ENCODE results near the gene FLNB.
A peak's percentile ranks its signal among the peaks of the same experiment; 100 is the strongest.

FLNB gene

GRCh38 chr3:57992452-57993213, 15.6 kb upstream of the FLNB start:
- H3K9me3 Mint-ChIP-seq (ENCODE audit: low read depth) = no peaks in the 10 kb centered on the region
- H3K27me3 Mint-ChIP-seq = no peaks in the 10 kb centered on the region
- no peaks in the 10 kb centered on the region for H3K36me3 Mint-ChIP-seq
- no peak overlapping the region for H3K4me3 Mint-ChIP-seq
- no peaks in the 10 kb centered on the region for H3K4me1 Mint-ChIP-seq (ENCODE audit: low read depth)
- no peak overlapping the region for H3K27ac Mint-ChIP-seq

DNA sequence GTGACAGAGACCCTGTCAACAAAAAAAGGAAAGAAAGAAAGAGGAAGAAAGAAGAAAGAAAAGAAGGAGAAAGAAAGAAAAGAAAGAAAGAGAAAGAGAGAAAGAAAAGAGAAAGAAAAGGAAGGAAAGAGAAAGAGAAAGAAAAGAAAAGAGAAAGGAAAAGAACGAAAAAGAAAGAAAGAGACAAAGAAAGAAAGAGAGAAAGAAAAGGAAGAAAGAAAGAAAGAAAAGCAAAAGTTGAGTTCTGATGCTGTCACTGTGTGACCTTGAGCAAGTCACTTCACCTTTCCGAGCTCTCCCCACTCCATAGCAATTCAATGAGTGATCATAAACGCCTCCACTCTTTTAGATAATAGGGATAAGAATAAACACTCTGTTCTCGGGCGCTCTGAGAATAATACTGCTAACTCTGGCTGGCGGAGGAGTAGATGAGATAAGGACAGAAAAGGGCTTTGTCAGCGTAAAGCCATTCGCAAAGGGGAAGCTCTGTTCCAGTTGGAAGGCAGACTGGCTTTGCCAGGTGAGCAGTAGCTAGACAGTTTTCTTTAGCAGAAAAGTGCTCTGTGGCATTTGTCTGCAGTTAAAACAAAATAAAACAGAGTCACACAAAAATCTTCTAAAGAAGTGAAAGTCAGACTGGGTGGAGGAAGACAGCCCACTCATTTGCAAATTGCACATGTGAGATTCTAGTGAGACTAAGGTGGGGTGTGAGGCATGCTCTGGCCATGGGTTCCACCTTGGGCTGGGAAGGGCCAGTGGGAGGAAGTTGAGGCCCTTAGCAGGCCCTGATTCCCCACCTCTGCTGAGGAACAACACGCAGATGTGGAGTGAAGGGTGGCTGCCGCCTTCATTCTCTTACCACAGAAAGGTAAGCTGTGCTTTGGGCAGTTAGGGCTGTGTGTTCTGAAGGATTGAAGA, 9.6 kb upstream of the FLNB start:
- Mint-ChIP-seq H3K27ac (peak overlapping the region; percentile 85), H3K36me3 (no peaks in the 10 kb centered on the region), H3K4me3 (peak overlapping the region; percentile 87), H3K9me3 (ENCODE audit: low read depth) (no peaks in the 10 kb centered on the region), H3K27me3 (no peaks in the 10 kb centered on the region), H3K4me1 (ENCODE audit: low read depth) (peaks cover 16% of the 10 kb centered on the region)

GRCh38 chr3:57999417-58000115, 8.7 kb upstream of the FLNB start:
- Mint-ChIP-seq H3K27me3 (no peaks in the 10 kb centered on the region), H3K4me3 (no peak overlapping the region), H3K36me3 (no peaks in the 10 kb centered on the region), H3K4me1 (ENCODE audit: low read depth) (peaks cover 16% of the 10 kb centered on the region), H3K9me3 (ENCODE audit: low read depth) (no peaks in the 10 kb centered on the region), H3K27ac (no peak overlapping the region)

DNA sequence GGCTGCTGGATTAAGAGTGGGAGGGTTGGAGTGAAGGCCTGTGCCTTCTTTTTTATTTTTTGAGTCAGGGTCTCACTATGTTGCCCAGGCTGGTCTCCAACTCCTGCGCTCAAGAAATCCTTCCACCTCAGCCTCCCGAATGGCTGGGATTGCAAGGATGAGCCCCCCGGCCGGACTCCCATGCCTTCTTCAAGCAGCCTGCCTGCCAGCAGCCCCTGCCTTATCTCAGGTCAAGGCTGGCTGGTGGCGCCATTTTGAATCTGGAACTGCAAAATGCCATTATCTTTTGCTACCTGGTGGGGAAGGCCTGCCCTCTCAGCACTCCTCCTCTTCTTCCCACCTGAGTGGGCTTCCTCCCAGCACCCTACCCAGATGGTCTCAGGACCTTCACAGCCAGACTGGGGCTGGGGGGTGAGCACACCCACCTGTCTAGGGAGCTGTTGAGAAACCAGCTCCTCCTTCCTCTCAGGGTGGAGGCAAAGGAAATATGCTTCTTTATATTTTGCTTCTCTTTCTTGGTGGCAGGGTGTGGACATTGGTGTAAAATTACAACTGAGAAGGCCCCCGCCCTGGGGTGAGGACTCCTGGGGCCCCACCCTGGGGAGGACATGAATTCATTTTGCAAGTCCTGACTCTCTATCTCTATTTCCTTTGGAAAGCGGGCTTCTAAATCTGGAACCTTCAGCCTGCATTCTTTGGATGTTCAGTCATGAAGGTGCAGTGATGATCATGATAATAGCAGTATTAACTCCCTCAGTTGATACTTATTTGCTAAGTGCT, 7.7 kb upstream of the FLNB start:
- H3K36me3 Mint-ChIP-seq = no peaks in the 10 kb centered on the region
- H3K4me1 Mint-ChIP-seq (ENCODE audit: low read depth) = peaks cover 16% of the 10 kb centered on the region
- no peaks in the 10 kb centered on the region for H3K9me3 Mint-ChIP-seq (ENCODE audit: low read depth)
- no peak overlapping the region for H3K4me3 Mint-ChIP-seq
- no peaks in the 10 kb centered on the region for H3K27me3 Mint-ChIP-seq
- no peak overlapping the region for H3K27ac Mint-ChIP-seq

DNA sequence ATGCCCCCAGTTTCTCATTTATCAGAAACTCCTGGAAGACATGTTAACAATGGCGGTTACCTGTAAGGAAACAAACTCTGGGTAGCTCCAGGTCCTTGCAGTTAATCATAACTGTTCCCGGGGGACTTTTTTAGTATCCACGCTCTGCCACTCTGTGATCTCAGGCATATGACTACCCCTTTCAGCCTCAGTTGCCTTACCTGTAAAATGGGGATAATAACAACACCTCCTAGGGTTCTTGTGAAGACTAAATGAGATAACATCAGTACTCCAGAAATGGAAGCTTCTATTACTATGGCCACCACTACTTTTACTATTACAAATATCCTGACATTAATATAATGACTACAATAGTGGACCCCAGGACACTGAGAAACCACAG, 7.1 kb upstream of the FLNB start:
- Mint-ChIP-seq H3K36me3 (no peaks in the 10 kb centered on the region), H3K4me3 (no peak overlapping the region), H3K27me3 (no peaks in the 10 kb centered on the region), H3K4me1 (ENCODE audit: low read depth) (peaks cover 16% of the 10 kb centered on the region), H3K27ac (no peak overlapping the region), H3K9me3 (ENCODE audit: low read depth) (no peaks in the 10 kb centered on the region)

DNA sequence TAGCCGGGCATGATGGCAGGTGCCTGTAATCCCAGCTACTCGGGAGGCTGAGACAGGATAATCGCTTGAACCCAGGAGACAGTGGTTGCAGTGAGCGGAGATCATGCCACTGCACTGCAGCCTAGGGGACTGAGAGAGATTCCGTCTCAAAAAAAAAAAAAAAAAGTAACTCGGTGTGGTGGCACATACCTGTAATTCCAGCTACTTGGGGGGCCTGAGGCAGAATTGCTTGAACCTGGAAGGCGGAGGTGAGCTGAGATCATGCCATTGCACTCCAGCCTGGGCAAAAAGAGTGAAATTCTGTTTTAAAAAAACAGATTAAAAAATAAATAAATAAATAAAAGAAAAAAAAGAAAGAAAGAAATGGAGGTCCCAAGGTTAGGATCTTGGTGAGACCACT, 6.2 kb upstream of the FLNB start:
- no peak overlapping the region for H3K27ac Mint-ChIP-seq

GRCh38 chr3:58003093-58003492, 5.1 kb upstream of the FLNB start:
- no peaks in the 10 kb centered on the region for H3K9me3 Mint-ChIP-seq (ENCODE audit: low read depth)
- no peaks in the 10 kb centered on the region for H3K36me3 Mint-ChIP-seq
- no peak overlapping the region for H3K4me3 Mint-ChIP-seq
- no peak overlapping the region for H3K27ac Mint-ChIP-seq
- H3K27me3 Mint-ChIP-seq = no peaks in the 10 kb centered on the region
- H3K4me1 Mint-ChIP-seq (ENCODE audit: low read depth) = peaks cover 15% of the 10 kb centered on the region

More for the DNA sequence above, 6.2 kb upstream of the FLNB start:
- Mint-ChIP-seq H3K9me3 (ENCODE audit: low read depth) (no peaks in the 10 kb centered on the region), H3K4me3 (no peak overlapping the region), H3K27me3 (no peaks in the 10 kb centered on the region), H3K4me1 (ENCODE audit: low read depth) (peaks cover 16% of the 10 kb centered on the region), H3K36me3 (no peaks in the 10 kb centered on the region)

DNA sequence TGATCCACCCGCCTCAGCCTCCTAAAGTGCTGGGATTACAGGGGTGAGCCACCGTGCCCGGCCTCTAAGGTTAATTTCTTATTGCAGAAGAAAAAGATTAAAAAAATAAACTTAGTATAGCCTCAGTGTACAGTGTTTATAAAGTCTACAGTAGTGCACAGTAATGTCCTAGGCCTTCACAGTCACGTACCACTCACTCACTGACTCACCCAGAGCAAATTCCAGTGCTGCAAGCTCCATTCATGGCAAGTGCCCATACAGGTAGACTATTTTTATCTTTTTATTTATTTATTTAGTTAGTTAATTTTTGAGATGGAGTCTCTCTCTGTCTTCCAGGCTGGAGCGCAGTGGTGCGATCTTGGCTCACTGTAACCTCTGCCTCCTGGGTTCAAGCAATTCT, 3.2 kb upstream of the FLNB start:
- H3K27me3 Mint-ChIP-seq = no peaks in the 10 kb centered on the region
- no peak overlapping the region for H3K4me3 Mint-ChIP-seq
- H3K9me3 Mint-ChIP-seq (ENCODE audit: low read depth) = no peaks in the 10 kb centered on the region
- no peak overlapping the region for H3K27ac Mint-ChIP-seq
- H3K4me1 Mint-ChIP-seq (ENCODE audit: low read depth) = peaks cover 9% of the 10 kb centered on the region
- H3K36me3 Mint-ChIP-seq = no peaks in the 10 kb centered on the region

- no peaks in the 10 kb centered on the region for H3K27me3 Mint-ChIP-seq
- no peaks in the 10 kb centered on the region for H3K9me3 Mint-ChIP-seq (ENCODE audit: low read depth)
Observed at GRCh38 chr3:58005669-58006068, 2.6 kb upstream of the FLNB start.

GRCh38 chr3:58006661-58007060, 1.6 kb upstream of the FLNB start:
- H3K27me3 Mint-ChIP-seq = no peaks in the 10 kb centered on the region
- no peaks in the 10 kb centered on the region for H3K36me3 Mint-ChIP-seq
- peaks cover 26% of the 10 kb centered on the region for H3K4me1 Mint-ChIP-seq (ENCODE audit: low read depth)
- peak overlapping the region; percentile 5 for H3K4me3 Mint-ChIP-seq
- H3K27ac Mint-ChIP-seq = no peak overlapping the region
- H3K9me3 Mint-ChIP-seq (ENCODE audit: low read depth) = no peaks in the 10 kb centered on the region

More at GRCh38 chr3:58005669-58006068, 2.6 kb upstream of the FLNB start:
- peaks cover 16% of the 10 kb centered on the region for H3K4me1 Mint-ChIP-seq (ENCODE audit: low read depth)
- H3K27ac Mint-ChIP-seq = no peak overlapping the region
- no peak overlapping the region for H3K4me3 Mint-ChIP-seq
- no peaks in the 10 kb centered on the region for H3K36me3 Mint-ChIP-seq

GRCh38 chr3:58009026-58009748, 965 bp downstream of the FLNB start:
- H3K9me3 Mint-ChIP-seq (ENCODE audit: low read depth) = no peaks in the 10 kb centered on the region
- peaks cover 46% of the 10 kb centered on the region for H3K4me1 Mint-ChIP-seq (ENCODE audit: low read depth)
- H3K4me3 Mint-ChIP-seq = peak overlapping the region; percentile 93
- H3K27ac Mint-ChIP-seq = no peak overlapping the region
- H3K36me3 Mint-ChIP-seq = no peaks in the 10 kb centered on the region
- no peaks in the 10 kb centered on the region for H3K27me3 Mint-ChIP-seq

- Mint-ChIP-seq H3K9me3 (ENCODE audit: low read depth) (no peaks in the 10 kb centered on the region), H3K27me3 (no peaks in the 10 kb centered on the region), H3K27ac (peak overlapping the region; percentile 67), H3K4me1 (ENCODE audit: low read depth) (peaks cover 46% of the 10 kb centered on the region), H3K36me3 (no peaks in the 10 kb centered on the region), H3K4me3 (peak overlapping the region; percentile 93)
Observed at GRCh38 chr3:58009749-58010535, 1.7 kb downstream of the FLNB start.

DNA sequence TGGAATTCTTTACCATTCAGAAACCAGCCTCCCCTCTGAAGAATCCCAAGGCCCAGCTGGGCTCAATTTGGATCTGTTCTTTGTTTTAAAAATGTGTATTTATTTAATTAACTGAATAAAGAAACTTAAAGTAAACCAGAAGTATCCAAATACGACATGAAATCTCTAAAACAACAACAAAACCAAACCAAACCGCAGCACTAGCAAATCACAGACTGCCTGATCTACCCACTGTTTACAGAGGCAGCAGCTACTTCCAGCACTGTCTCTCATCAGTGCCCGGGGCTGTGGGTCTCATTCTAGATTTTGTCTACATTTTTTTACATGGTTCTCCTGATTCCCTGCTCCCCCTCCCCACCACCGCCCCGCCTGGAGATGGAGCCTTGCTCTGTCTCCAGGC, 2.3 kb downstream of the FLNB start:
- no peaks in the 10 kb centered on the region for H3K27me3 Mint-ChIP-seq
- peaks cover 52% of the 10 kb centered on the region for H3K4me1 Mint-ChIP-seq (ENCODE audit: low read depth)
- H3K36me3 Mint-ChIP-seq = no peaks in the 10 kb centered on the region
- peak overlapping the region; percentile 93 for H3K4me3 Mint-ChIP-seq
- no peak overlapping the region for H3K27ac Mint-ChIP-seq
- no peaks in the 10 kb centered on the region for H3K9me3 Mint-ChIP-seq (ENCODE audit: low read depth)

Data from activated naive CD8-positive, alpha-beta T cell (primary cell).